Measurements from ENCODE around the gene TGM6.
"Not testable (repeated sequence)": the region's sequence is repeated elsewhere in the genome, so short reads cannot be mapped to it uniquely, and the experiment has no call there.

Gene TGM6

GRCh38 chr20:2397595-2398145, 17.0 kb downstream of the TGM6 start:
- no peak for FAIRE-seq

DNA sequence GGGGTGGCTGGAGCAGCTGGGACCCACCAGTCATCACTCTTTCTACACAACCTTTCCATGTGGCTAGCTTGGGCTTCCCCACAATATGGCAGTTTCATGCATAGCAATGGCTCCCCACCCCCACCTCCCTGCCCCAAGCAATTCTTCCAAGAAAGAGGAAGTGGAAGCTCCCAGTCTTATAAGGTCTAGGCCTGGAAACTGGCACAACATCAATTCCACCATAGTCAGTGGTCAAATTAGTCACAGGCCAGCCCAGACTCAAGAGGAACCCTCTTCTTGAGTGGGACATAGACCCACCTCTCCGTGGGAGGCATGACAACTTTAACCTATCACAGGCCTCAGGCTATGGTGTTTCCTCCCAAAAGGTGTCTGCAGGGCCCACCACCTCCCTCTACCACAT, 17.7 kb downstream of the TGM6 start:
- DNase-seq (ENCODE audit: low spot score), result no peak
- no peak for FAIRE-seq

More at GRCh38 chr20:2397595-2398145, 17.0 kb downstream of the TGM6 start:
- DNase-seq (ENCODE audit: low spot score), result no peak

DNA sequence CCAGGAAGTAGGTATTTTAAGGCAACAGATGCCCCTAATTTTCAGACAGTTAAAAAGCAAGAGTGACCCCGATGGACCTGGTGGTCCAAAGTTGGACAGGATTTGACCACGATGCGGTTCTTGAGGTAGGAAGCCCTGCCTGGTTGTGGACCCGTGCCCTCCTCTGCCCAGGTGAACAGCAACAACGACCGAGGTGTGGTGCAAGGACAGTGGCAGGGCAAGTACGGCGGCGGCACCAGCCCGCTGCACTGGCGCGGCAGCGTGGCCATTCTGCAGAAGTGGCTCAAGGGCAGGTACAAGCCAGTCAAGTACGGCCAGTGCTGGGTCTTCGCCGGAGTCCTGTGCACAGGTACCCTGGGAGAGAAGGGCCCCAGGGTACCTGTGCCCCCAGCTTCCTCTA, 18.7 kb downstream of the TGM6 start:
- DNase-seq (ENCODE audit: low spot score), result no peak
- FAIRE-seq, result no peak

DNA sequence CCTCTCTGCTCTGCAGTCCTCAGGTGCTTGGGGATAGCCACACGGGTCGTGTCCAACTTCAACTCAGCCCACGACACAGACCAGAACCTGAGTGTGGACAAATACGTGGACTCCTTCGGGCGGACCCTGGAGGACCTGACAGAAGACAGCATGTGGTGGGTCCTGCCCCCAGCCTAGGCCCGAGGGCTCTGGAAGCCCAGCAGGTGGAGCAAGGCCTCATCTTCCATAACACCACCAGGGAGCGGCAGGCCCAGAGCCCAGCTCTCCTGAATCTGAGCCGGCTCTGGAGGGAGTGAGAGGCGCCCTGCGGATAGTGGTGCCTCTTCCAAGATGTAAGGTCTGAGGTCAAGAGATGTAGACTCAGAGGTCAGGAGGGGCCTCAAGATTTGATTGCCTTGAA, 19.6 kb downstream of the TGM6 start:
- FAIRE-seq (no peak), DNase-seq (ENCODE audit: low spot score) (no peak)

- no peak for FAIRE-seq
- no peak for DNase-seq (ENCODE audit: low spot score)
Measured at GRCh38 chr20:2401527-2401926, 20.8 kb downstream of the TGM6 start.

DNA sequence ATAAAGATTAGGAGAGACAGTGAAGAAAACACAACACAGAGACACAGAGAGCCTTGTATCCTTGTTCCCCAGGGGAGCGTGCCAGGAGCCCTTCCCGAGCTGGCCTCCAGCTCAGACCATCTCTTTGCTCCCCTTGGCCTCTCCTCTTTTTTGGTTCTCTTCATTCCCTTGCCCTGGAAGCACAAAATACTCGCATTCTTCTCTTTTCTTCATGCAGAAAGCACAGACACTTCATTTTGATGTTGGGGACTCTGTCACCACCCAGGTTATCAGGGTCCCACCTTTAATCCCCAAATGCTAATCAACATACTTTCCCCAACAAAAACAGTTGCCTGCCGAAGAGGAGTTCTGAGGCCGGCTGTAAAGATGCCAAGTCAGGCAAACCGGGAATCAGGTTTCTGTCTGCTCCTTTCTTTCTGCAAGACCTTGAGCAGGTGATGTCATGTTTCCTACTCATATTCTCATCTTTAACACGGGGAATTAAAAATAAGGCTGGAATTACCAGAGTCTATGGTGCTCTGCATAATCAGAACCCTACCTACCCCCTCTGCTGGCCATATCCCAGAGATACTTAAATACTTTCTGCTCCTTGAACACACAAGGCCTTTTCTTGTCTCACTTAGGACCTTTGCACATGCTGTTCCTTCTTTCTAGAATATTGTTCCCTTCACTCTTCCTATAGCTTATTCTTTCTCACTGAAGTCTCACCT, 21.7 kb downstream of the TGM6 start:
- no peak for DNase-seq (ENCODE audit: low spot score)
- no peak for FAIRE-seq

- DNase-seq (ENCODE audit: low spot score), result no peak
- FAIRE-seq, result no peak
Measured at GRCh38 chr20:2403291-2404052, 22.8 kb downstream of the TGM6 start.

GRCh38 chr20:2405693-2406065, 25.0 kb downstream of the TGM6 start:
- DNase-seq (ENCODE audit: low spot score) (no peak), FAIRE-seq (no peak)

- not testable (repeated sequence) for DNase-seq (ENCODE audit: low spot score); FAIRE-seq
Measured at GRCh38 chr20:2407355-2407754, 26.7 kb downstream of the TGM6 start.

- no peak for DNase-seq (ENCODE audit: low spot score)
- no peak for FAIRE-seq
Measured at GRCh38 chr20:2408111-2408510, 27.4 kb downstream of the TGM6 start.

DNA sequence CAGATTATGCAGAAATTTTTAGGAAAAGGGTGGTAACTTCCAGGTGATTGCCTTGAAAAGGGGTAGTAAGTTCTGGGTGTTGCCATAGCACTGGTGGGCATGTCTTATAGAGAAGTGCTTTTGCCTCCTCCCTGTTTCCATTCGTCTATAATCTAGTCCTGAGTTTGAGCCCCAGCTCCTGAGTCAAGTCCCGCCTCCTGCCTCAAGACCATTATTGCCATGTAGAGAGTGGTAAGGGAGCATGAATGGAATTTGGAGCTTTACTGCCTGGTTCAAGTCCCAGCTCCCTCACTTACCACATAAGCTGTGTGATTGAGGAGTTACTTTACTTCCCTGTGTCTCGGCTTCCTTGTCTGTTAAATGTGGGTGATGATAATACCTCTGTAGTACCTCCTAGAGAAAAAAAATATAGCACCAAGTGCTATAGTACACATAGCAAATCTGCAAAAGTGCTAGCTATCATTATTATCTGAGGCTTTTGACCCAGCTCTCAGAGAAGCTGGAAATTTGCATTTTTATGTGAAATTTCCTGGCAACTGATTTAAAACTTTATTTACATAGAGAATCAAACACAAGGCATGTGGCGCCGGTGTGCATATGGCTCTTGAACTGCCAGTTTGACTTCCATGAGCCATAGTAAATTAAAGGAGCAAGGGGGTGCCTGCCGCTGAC, 36.0 kb downstream of the TGM6 start:
- FAIRE-seq, result no peak
- DNase-seq (ENCODE audit: low spot score), result no peak

- FAIRE-seq (no peak), DNase-seq (ENCODE audit: low spot score) (no peak)
Measured at GRCh38 chr20:2417213-2417541, 36.5 kb downstream of the TGM6 start.

- FAIRE-seq, result no peak
- no peak for DNase-seq (ENCODE audit: low spot score)
Measured at GRCh38 chr20:2418388-2418787, 37.7 kb downstream of the TGM6 start.

- no peak for FAIRE-seq
Measured at GRCh38 chr20:2420510-2420909, 39.8 kb downstream of the TGM6 start.

DNA sequence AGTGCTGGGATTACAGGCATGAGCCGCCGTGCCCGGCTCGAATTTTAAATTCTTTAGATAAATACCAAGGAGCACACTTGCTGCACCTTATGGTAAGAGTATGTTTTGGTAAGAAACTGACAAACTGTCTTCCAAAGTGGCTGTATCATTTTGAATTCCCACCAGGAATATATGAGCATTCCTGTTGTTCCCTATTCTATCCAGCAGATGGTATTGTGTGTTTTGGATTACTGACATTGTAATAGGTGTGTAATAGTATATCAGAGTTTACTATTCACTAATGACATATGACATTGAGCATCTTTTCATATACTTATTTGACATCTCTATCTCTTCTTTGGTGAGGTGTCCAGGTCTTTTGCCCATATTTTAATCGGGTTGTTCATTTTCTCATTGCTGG, 40.5 kb downstream of the TGM6 start:
- DNase-seq (ENCODE audit: low spot score) (peak; percentile 10), FAIRE-seq (no peak)

More at GRCh38 chr20:2420510-2420909, 39.8 kb downstream of the TGM6 start:
- no peak for DNase-seq (ENCODE audit: low spot score)

DNA sequence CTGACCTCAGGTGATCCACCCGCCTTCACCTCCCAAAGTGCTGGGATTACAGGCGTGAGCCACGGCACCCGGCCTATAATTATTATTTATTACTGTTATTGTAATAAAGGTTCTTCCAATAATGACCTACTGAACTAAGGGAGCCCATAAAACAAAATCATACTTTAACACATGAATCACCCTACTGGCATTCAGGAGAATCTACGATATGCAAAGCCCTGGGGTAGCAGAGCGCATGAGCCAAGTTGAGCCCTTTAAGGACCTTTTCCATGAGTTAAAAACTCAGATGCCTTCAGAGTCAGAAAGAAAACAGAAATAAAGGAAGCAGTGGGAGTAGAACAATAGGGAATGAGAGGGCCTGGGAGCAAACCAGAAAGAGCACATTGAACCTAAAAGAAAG, 48.4 kb downstream of the TGM6 start:
- no peak for FAIRE-seq
- no peak for DNase-seq (ENCODE audit: low spot score)

GRCh38 chr20:2430538-2430937, 49.8 kb downstream of the TGM6 start:
- no peak for FAIRE-seq
- no peak for DNase-seq (ENCODE audit: low spot score)

DNA sequence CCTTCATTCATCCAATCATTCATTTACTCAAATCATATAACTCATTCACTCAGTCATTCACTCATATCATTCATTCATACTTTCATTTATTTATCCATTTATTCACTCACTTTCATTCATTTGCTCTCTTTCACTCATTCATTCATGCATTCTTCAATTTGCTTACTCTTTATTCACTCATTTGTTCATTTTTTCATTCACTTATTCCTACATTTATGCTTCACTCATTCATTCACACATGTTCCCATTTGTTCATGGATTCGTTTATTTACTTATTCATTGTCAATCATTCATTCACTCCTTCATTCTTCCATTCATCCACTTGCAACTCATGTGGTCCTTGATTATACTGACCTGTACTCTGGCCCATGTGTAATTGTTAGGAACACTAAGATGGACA, 50.5 kb downstream of the TGM6 start:
- DNase-seq (ENCODE audit: low spot score) (no peak), FAIRE-seq (no peak)

GRCh38 chr20:2446845-2447244, 66.1 kb downstream of the TGM6 start:
- DNase-seq (ENCODE audit: low spot score), result no peak
- no peak for FAIRE-seq

DNA sequence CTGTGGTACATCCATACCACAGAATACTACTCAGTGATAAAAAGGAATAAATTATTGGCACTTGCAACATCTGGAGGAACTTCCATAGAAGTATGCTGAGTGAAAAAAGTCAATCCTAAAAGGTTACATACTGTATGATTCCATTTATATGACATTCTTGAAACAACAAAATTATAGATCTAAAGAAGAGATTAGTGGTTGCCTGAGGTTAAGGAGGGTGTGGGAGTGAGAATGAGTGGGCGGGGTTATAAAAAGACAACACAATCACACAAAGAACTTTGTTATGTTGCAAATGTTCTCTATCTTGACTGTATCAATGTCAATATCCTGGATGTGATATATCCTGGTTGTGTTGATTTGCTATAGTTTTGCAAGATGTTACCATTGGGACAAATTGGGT, 68.7 kb downstream of the TGM6 start:
- DNase-seq (ENCODE audit: low spot score) (no peak), FAIRE-seq (no peak)

- no peak for DNase-seq (ENCODE audit: low spot score)
- FAIRE-seq, result no peak
Measured at GRCh38 chr20:2451422-2451821, 70.7 kb downstream of the TGM6 start.

Data from RCC 7860 (cell line).